DMS153 (cell line): Measurements from ENCODE around the gene PDGFC.
"Not testable (repeated sequence)": the region's sequence is repeated elsewhere in the genome, so short reads cannot be mapped to it uniquely, and the experiment has no call there.

Experiments used
- DNase-seq: peaks from one replicate; lab custom pipeline; 2025; lab: John Stamatoyannopoulos, UW

PDGFC gene

GRCh38 chr4:156901871-156902270 lies 69.7 kb downstream of the PDGFC start:
- no peak for DNase-seq

DNA sequence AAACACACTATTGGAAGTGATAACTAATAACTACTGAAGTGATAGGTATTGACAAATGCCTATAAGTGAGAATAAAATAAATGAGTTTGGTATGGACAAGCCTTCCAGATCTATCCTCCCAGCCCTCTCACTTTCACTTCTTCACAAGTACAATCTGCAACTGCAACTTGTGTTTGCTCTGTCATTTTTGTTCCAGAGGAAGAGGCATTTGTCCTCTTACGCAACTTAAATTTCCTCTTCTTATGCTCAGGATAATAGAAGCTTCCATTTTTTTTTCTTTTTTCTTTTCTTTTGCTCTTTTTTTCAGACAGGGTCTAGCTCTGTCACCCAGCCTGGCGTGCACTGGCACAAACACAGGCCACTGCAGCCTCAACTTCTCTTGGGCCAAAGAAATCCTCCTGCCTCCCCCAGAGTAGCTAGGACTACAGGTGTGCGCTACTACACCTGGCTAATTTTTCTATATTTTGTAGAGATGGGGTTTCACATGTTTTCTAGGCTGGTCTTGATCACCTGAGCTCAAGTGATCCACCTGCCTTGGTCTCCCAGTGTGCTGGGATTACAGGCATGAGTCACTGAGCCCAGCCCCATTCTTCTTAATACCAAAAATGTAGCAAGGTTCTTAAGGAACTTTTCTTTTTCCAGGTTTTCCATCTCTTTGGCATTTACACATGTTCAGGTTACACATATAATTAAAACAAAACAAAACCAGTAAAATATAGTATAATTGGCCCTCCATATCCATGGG lies 73.1 kb downstream of the PDGFC start:
- DNase-seq, result no peak

DNA sequence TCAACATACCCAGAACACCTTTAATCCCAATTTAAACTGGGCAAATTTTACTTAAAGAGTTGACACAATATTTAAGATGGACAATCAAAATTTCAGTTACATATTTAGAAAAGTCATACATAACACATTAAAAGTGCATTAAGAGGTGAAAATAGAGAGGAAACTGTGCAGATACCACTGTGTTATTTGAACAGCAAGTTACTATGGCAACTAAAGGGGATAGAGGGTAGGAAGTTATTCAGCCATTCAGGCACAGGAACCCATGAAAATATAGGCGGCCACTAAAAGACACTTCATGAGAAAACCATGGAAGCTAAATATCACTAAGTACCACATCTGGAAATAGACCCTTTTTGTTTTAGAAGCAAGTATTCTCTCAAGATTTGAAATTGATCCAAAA lies 75.1 kb downstream of the PDGFC start:
- DNase-seq, result no peak

DNA sequence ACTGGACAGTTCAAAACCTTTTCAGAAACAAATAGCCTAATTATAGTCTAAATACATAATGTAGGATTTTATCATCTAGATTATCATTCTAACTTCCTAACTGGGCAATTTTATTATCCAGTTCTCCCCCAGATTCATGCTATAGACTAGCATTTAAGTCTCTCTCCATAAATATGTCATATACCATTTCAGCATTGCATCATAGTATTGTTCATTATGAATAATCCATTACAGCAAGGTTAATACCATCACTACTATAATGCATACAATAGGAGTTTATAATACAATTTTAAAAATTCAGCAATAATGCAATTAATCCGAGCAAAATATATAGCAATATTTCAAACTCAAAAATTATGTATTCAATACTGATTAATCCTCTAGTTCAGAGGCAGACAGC lies 77.4 kb downstream of the PDGFC start:
- DNase-seq, result no peak

GRCh38 chr4:156892805-156893204 lies 78.8 kb downstream of the PDGFC start:
- DNase-seq, result no peak

- DNase-seq, result no peak
These were observed 81.7 kb downstream of the PDGFC start for GRCh38 chr4:156889616-156890594.

DNA sequence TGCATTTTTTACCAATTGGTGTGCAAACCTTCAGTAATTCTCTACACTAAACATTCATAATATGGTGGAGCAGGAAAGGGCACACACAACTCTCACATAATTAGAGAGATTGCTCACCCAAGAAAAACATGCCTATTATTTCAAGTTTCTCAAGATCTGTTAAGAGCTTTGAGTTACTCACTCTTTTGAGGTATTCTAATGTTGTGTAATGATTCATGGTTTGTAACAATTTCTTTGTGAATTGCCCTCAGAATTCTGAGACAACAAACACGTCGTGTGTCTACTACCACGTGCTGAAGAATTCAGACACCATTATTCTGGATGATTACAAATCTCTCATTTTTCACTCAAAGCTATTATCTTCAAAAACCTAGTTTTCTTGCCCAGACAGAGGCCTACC lies 82.8 kb downstream of the PDGFC start:
- no peak for DNase-seq

- no peak for DNase-seq
These were observed 85.1 kb downstream of the PDGFC start for GRCh38 chr4:156886481-156886880.

DNA sequence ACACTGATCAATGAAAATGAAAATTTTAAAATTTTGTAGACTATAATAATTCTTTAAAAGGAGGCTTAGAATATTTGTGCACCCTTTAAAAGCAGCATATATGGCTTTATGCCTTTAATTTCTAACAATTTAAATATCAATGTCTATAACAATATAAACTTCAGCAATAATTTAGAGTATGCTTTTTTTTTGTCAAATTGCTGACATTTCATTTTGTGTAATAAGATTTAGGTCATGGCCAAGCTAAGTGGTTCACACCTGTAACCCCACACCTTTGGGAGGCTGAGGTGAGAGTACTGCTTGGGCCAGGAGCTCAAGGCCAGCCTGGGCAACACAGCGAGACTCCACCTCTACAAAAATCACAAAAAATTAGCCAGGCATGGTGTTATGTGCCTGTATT lies 86.2 kb downstream of the PDGFC start:
- no peak for DNase-seq

- no peak for DNase-seq
These were observed 87.4 kb downstream of the PDGFC start for GRCh38 chr4:156884183-156884582.

- DNase-seq, result no peak
These were observed 95.9 kb downstream of the PDGFC start for GRCh38 chr4:156875704-156876103.

DNA sequence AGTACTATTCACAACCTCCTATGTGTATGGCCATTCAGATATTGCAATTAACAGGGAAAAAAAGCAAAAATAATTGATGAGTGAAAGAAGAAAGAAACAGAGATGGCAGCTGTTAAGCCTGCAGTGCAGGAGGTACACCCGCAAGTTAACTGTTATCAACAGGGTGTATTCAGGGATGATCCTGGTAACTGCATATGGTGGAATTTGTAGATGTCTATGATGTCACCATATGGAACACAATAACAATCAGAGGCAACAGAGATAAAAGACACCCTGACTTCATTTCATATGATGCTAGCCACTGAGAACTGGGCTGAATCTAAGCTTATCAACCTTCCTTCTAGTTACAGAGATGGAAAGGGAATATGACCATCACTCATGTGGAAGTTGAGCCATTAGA lies 96.5 kb downstream of the PDGFC start:
- no peak for DNase-seq

GRCh38 chr4:156873799-156874198 lies 97.8 kb downstream of the PDGFC start:
- DNase-seq, result no peak

DNA sequence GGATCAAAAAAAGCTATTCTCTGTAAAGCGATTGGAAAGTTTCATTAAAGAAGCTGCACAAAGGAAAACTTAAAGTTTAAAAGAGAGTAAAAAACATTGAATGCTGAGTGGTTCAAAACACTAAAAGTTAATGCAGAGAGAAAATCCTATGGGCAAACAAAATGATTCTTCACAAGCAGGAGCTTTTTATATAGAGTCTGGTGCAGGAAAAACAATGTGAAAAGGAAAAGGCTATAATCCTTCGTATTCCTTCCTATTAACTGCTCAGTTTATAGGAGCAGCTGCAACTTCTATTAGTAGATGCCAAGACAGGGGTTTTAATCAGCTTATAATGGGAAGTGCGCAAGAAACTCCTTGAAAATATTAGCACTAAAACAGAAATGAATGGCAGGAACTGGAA lies 100.7 kb downstream of the PDGFC start:
- no peak for DNase-seq

DNA sequence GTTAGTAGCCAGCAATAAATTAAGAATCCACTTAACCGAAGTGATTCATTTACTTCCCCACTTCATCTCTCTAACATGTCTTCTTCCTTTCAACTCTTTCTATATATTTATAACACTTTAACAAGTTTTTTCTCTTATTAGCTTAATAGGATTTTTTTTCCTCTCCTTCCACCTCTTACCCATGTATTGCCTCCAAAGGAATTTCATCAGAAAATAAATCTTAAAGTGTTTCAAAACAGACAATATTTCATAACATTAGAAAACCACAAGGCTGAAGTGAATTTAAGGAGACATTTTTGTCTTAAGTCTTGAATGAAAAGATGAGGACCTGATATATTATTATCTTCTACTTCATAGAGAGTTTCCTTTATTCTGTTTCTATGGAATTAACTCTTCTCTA lies 101.5 kb downstream of the PDGFC start:
- DNase-seq, result no peak

DNA sequence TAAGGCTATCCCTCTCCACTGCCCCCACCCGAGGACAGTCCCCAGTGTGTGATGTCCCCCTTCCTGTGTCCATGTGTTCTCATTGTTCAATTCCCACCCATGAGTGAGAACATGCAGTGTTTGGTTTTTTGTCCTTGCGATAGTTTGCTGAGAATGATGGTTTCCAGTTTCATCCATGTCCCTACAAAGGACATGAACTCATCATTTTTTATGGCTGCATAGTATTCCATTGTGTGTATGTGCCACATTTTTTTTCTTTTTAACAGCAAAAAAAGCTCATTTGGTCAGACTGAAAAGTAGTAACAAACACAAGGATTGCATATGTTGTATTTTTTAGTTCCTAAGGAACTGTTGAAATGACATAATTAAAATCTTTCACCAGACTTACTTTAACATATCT lies 105.5 kb downstream of the PDGFC start:
- DNase-seq, result not testable (repeated sequence)

- DNase-seq, result no peak
These were observed 106.1 kb downstream of the PDGFC start for GRCh38 chr4:156865451-156865850.

DNA sequence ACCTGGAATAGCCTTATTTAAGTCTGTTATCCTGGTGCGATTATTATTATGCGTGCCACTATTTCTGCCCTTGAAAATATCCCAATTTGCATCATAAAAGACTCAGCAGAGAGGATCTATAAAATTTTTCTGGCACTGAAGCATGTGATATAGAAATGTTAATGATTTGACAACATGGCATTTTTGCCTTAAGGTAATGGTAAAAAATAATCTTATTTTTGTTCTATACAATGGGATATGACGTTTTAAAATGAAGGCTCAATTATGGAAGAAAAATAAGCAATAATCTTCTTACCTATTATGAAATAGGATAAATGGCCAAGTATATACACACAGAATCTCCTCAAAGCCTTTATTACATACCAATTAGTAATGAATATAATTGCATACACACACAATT lies 113.5 kb downstream of the PDGFC start:
- DNase-seq, result no peak

DNA sequence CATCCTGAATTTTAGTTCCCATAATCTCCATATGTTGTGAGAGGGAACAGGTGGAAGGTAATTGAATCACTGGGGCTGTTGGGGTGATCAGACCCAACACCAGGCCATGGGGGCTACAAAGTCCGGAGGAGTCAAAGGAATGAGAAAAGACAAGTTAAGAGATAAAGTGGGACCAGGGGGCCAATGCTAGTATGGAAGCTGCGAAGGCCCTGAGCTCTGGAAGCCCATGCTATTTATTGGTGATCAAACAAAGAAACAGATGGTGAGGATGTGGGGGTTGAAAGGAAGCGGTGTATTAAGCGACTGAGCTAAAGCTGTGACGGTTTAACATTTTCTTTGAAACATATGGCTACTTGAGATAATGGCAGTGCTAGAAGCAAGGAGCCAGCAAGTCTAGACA lies 132.8 kb downstream of the PDGFC start:
- DNase-seq, result no peak

DNA sequence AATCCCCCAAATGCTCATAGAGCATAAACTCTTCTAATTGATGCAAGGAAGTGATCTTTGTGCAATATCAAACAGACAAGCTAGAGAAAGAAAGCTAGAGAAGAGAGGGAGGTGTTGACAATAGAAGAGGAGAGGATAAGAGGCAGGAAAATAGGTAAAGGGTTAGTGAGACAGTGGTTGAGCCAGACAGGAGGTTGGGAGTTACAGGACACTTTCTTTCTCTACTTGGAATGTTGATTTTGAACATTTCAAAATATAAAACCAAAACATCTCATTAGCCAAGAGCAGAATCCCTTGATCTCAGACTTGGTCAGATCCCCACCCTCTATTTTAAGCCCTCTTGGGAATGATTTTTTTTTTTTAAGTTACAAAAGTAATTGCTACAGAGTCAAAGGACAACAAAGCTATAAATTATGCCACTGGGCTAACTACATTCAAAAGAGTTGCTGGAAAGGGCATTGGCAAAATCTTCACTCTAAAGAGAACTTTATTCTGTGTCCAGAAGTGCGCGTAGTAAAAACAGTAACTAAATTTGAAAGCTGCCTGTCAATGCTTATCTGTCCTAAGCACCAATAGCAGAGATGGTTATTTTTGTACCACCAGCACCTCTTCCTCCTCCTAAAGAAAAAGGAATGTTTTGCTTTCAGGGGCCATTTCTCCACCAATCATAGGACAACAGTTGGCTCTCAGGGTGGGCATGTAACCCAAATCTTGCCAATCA lies 133.8 kb downstream of the PDGFC start:
- DNase-seq, result no peak

DNA sequence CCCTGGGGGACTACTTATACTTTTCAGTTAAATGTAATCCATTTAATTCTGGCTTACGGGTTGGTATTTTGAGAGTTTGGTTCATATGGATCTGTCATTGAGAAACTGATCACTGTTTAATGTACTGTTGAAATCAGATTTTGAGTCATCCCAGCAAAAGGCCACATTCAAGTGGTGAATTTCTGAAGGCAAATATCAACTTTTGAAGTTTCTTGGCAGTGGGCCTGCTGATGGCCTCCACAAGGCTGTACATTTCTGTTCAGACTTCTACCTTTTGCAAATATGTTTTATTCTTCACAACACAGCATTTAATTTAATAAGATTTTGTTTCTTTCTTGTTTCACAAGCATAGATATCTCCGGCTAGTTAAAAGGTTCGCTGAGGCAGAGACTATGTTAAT lies 138.7 kb downstream of the PDGFC start:
- no peak for DNase-seq

- DNase-seq, result no peak
These were observed 141.2 kb downstream of the PDGFC start for GRCh38 chr4:156830351-156830750.
